HL-60 (cell line): Measurements from ENCODE around the gene THOC7.

ENCODE experiments used
- CTCF ChIP-seq: IDR thresholded peaks from one replicate; pipeline ENCODE4 v1.5.1; 2011; ENCODE audit warnings: low read length, control low read depth, inconsistent platforms; ENCODE audit not compliant: insufficient read depth
- GABPA ChIP-seq: IDR thresholded peaks from 2 replicates; pipeline ENCODE4 v1.6.1; 2012; ENCODE audit warnings: low read depth
- POLR2AphosphoS5 ChIP-seq: IDR thresholded peaks from 2 replicates; pipeline ENCODE4 v1.6.1; 2012; ENCODE audit warnings: low read depth
- REST ChIP-seq: IDR thresholded peaks from 2 replicates; pipeline ENCODE4 v1.6.1; 2012; ENCODE audit warnings: low read depth; ENCODE audit not compliant: insufficient replicate concordance
- SPI1 ChIP-seq: IDR thresholded peaks from 2 replicates; pipeline ENCODE4 v1.6.1; 2012; ENCODE audit warnings: low read depth, mild to moderate bottlenecking, borderline replicate concordance

- TF ChIP-seq CTCF (no peak), POLR2AphosphoS5 (no peak), REST (no peak), GABPA (no peak), SPI1 (no peak)
These were observed 21.9 kb downstream of the THOC7 start for GRCh38 chr3:63841704-63842103.
